HG03108 (cell line): ENCODE measurements around the gene ST6GALNAC4.

ENCODE experiments used
- ATAC-seq: cut with Tn5 transposase; IDR thresholded peaks from one replicate; pipeline ENCODE4 v1.9.1; 2021; ENCODE audit warnings: moderate library complexity; ENCODE audit not compliant: unreplicated experiment

ST6GALNAC4 gene

GRCh38 chr9:127916720-127917581, at the start of gene ST6GALNAC4:
TSS of gene ST6GALNAC4 (minus strand) at chr9:127917041. CDS start at chr9:127916419, 622 bp downstream.
- ATAC-seq = peak; percentile 68

- no peak for ATAC-seq
Observed at GRCh38 chr9:127965953-127966352, 49.1 kb upstream of the ST6GALNAC4 start.

- no peak for ATAC-seq
Observed at GRCh38 chr9:127963359-127964064, 46.7 kb upstream of the ST6GALNAC4 start.

- no peak for ATAC-seq
Observed at GRCh38 chr9:127963041-127963358, 46.2 kb upstream of the ST6GALNAC4 start.

- ATAC-seq = no peak
Observed at GRCh38 chr9:127962278-127962677, 45.4 kb upstream of the ST6GALNAC4 start.

GRCh38 chr9:127961613-127962155, 44.8 kb upstream of the ST6GALNAC4 start:
- ATAC-seq = no peak

- no peak for ATAC-seq
Observed at GRCh38 chr9:127961155-127961490, 44.3 kb upstream of the ST6GALNAC4 start.

GRCh38 chr9:127960410-127961154, 43.7 kb upstream of the ST6GALNAC4 start:
- no peak for ATAC-seq

- no peak for ATAC-seq
Observed at GRCh38 chr9:127959841-127960409, 43.1 kb upstream of the ST6GALNAC4 start.

GRCh38 chr9:127959398-127959797, 42.6 kb upstream of the ST6GALNAC4 start:
- ATAC-seq = no peak

GRCh38 chr9:127958728-127959127, 41.9 kb upstream of the ST6GALNAC4 start:
- ATAC-seq = no peak

GRCh38 chr9:127955294-127956015, 38.6 kb upstream of the ST6GALNAC4 start:
- ATAC-seq = peak; percentile 67

- no peak for ATAC-seq
Observed at GRCh38 chr9:127954831-127955293, 38.0 kb upstream of the ST6GALNAC4 start.

GRCh38 chr9:127953768-127954505, 37.1 kb upstream of the ST6GALNAC4 start:
- no peak for ATAC-seq

- ATAC-seq = no peak
Observed at GRCh38 chr9:127953154-127953553, 36.3 kb upstream of the ST6GALNAC4 start.

GRCh38 chr9:127950513-127951289, 33.9 kb upstream of the ST6GALNAC4 start:
- ATAC-seq = no peak

GRCh38 chr9:127949827-127950512, 33.1 kb upstream of the ST6GALNAC4 start:
- ATAC-seq = no peak
